HCT116 (cell line): ENCODE data around the gene RIC8A.
"Not testable (repeated sequence)": the region's sequence is repeated elsewhere in the genome, so short reads cannot be mapped to it uniquely, and the experiment has no call there.

ENCODE experiments used
- EZH2phosphoT487 ChIP-seq: fragments of 200-600 bp; IDR thresholded peaks from 2 replicates; pipeline ENCODE4 v1.6.1; 2018; ENCODE audit warnings: antibody characterized with exemption, borderline replicate concordance
- FOSL1 ChIP-seq: IDR thresholded peaks from 2 replicates; pipeline ENCODE4 v1.6.1; 2012; ENCODE audit warnings: low read depth
- POLR2A ChIP-seq: IDR thresholded peaks from 2 replicates; pipeline ENCODE4 v1.7.0; 2011; ENCODE audit warnings: borderline replicate concordance; ENCODE audit not compliant: insufficient read depth, insufficient read length; ENCODE audit errors: extremely low read depth
- POLR2AphosphoS5 ChIP-seq: IDR thresholded peaks from 2 replicates; pipeline ENCODE4 v1.6.1; 2011; ENCODE audit warnings: mild to moderate bottlenecking, low read depth, low read length, moderate library complexity
- TF ChIP-seq, protein P1 (sequence below), 3 experiments: fragments of 200-600 bp in 1 of 3; sonication (generic) in 1 of 3; IDR thresholded peaks in 2 of 3; conservative IDR thresholded peaks in 1 of 3; 2 replicates each; pipeline ENCODE4 v1.5.1; 2012 to 2017; ENCODE audit warnings: low read depth in 2 of 3, low read length in 2 of 3, antibody characterized with exemption in 1 of 3, borderline replicate concordance in 1 of 3, control low read depth in 1 of 3, mild to moderate bottlenecking in 1 of 3, mixed read lengths in 1 of 3, mixed run types in 1 of 3, moderate library complexity in 1 of 3; ENCODE audit not compliant: insufficient read depth in 1 of 3

DNA sequence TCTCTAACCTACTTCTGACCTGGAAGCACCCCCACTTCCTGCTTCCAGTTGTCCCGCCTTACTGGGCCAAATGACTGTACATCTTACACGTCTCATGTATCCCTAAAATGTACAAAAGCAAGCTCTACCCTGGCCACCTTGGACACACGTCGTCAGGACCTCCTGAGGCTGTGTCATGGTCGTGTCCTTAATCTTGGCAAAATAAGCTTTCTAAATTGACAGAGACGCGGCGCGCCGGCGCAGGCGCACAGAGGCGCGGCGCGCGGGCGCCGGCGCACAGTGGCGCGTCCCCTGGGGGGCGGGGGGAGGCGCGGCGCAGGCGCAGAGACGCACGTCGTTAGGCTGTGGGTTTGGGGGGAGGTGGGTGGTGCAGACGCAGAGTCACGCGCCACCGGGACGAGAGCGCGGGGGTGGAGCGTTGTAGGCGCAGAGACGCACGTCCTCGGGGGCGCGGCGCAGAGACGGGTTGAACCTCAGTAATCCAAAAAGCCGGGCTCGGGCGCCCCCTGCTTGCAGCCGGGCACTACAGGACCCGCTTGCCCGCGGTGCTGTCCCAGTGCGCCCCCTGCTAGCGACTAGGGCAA, 18.2 kb upstream of the RIC8A start:
- TF ChIP-seq FOSL1, EZH2phosphoT487, POLR2AphosphoS5, POLR2A: not testable (repeated sequence)
- TF ChIP-seq, protein P1, sequence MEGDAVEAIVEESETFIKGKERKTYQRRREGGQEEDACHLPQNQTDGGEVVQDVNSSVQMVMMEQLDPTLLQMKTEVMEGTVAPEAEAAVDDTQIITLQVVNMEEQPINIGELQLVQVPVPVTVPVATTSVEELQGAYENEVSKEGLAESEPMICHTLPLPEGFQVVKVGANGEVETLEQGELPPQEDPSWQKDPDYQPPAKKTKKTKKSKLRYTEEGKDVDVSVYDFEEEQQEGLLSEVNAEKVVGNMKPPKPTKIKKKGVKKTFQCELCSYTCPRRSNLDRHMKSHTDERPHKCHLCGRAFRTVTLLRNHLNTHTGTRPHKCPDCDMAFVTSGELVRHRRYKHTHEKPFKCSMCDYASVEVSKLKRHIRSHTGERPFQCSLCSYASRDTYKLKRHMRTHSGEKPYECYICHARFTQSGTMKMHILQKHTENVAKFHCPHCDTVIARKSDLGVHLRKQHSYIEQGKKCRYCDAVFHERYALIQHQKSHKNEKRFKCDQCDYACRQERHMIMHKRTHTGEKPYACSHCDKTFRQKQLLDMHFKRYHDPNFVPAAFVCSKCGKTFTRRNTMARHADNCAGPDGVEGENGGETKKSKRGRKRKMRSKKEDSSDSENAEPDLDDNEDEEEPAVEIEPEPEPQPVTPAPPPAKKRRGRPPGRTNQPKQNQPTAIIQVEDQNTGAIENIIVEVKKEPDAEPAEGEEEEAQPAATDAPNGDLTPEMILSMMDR (IDR thresholded peaks at IDR 0.05 in 2 of 3, conservative IDR thresholded peaks at IDR 0.05 in 1 of 3; ENCODE audit: borderline replicate concordance in 1 of 3, insufficient read depth in 1 of 3, low read depth in 2 of 3, low read length in 2 of 3), result not testable (repeated sequence)
